ELR (cell line): ENCODE results near the gene SLC13A3.

Experiments
- DNase-seq: peaks from one replicate; pipeline ENCODE4 v3.0.0-alpha.2; 2015; ENCODE audit warnings: low read depth

The SLC13A3 gene

DNA sequence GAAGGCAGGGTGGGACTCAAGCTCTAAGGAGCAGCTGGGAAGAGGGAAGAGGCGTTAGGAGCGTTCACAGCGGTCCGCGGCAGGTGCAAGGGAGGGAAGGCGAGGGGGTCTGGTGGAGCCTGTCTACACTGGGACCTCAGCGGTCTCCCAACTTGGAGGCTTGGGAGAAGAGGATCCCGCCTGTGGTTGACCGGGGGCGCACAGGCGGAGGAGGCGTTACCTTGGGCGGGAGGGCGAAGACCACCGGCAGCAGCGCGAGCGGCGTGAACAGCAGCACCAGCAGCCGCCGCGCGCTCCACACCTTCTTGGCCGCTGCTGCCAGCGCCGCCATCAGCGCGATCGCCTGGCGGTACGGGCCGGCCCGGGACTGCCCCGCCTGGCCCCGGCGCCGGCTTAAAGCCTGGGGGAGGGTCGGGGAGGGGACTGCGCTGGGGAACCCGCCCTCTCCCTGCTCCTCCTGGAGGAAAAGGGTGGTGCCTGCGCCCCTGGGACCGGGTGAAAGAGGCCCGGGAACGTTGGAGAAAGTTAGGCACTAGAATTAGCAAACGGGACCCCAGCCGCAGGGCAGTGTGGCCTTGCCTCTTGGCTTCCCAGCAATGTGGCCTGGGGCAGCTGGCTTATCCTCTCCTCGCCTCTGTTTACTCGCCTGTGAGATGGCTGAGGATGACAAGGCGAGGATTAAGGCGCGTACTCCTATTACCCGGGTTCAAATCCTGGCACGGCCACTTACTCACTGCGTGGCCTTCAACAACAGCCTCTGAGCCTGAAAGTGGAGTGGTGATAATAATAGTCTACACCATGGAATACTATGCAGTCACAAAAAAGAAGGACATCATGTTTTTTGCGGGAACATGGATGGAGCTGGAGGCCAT is at the start of gene SLC13A3:
SLC13A3 (minus strand) TSS at position 369 of the 872 bp plus-strand sequence; CDS start at position 331, 38 bp downstream.
- no peak for DNase-seq

DNA sequence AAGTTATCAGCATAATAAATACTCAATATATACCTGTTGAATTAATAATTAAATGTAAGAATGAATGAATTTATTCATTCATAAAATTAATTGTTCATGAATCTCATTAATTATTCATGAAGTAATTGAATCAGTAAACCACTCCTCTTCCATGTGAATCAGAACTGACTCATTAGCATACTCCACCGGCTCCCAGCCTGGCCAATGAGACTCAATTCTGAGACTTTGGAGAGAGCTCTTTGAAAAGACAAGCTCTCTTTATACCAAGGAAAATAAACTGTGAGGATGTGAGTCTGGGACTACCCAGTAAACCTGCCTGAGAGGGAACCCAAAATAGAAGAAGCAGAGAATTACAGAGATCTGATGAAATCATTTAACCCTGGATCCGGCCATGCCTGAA is 49.8 kb upstream of the SLC13A3 start:
- peak; percentile 38 for DNase-seq

GRCh38 chr20:46700481-46700880 is 49.2 kb upstream of the SLC13A3 start:
- no peak for DNase-seq

DNA sequence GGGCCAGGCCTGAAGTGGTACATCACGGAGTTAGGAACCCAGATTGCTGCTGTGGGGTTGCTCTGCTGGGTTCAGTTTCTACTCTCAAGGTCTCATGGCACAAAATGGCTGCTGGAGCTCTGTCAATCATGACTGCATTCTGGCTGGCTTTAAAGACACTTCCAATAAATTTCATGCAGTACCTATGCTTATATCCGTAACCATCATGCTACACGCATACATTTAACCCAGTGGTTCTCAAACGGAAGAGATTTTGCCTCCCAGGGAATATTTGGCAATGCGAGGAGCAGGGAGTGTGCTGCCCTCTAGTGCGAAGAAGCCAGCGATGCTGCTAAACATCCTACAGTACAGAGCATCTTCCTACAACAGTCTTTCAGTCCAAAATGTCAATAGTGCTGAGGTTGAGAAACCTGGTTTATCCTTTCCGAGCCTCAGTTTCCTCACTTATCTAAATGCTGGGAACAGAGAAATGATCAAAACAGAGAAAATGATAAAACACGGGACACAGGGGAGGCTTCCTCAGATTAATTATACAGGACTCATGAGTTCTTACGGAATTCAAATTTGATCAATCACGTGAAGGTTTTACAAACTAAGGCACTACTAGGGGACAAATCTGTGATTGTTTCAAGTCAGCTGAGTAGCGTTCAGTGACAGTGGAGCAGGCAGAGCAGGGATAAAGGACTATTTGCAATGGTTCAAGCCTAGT is 48.5 kb upstream of the SLC13A3 start:
- DNase-seq, result peak; percentile 72

- DNase-seq, result peak; percentile 41
Measured at GRCh38 chr20:46698788-46699187, 47.5 kb upstream of the SLC13A3 start.

- no peak for DNase-seq
Measured at GRCh38 chr20:46696791-46697279, 45.6 kb upstream of the SLC13A3 start.

GRCh38 chr20:46695892-46696291 is 44.6 kb upstream of the SLC13A3 start:
- DNase-seq, result no peak

- peak; percentile 42 for DNase-seq
Measured at GRCh38 chr20:46694484-46694883, 43.2 kb upstream of the SLC13A3 start.

- DNase-seq, result no peak
Measured at GRCh38 chr20:46691196-46691595, 39.9 kb upstream of the SLC13A3 start.

DNA sequence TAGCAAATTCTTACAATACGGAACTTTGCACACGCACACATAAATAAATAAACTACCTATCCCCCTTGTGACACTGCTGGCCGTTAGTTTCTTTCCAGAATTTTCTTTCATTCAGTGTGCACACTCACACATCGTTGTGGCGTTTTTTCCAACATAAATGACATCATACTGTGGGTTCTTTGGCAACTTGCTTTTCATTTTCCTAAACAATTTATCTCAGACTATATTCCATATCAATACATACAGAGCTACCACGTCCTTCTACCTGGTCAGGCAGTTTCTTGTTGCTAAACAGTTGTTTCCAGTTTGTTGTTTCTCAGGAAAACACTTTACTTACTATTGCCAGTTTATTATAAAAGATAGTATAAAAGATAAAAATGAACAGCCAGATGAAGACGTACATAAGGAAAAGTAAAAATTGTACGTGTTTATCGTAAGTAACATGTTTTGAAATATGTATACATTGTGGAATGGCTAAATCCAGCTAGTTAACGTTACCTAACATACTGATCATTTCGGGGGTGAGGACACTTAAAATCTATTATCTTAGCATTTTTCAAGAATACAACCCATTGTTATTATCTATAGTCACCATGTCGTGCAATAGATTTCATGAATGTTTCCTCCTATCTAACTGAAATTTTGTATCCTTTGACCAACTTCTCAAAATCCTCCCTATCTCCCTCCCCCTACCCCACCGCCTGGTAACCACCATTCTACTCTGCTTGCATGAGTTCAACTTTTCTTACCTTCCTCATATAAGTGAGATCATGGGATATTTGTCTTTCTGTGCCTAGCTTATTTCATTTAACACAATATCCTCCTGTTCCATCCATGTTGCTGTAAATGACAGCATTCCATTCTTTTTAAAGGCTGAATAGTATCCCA is 39.2 kb upstream of the SLC13A3 start:
- peak; percentile 31 for DNase-seq

DNA sequence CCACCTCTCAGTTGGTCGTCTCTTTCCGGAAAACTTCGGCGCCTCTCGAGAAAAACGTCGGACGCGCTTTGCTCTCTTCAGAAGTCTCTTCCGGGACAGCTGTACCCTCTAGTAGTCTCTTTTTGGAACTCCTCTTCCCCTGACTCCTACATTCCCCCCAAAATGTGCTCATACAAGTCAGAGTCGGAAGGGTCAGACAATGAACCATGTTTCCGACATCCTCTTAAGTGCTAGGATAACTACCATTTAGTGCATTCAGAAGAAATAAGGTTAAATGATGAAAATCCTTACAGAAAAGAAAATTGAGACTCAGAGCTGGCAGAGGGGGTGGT is 38.5 kb upstream of the SLC13A3 start:
- no peak for DNase-seq

GRCh38 chr20:46689082-46689753 is 38.0 kb upstream of the SLC13A3 start, which contains the start of gene TP53RK:
Gene TP53RK, minus strand, starts transcription at chr20:46689444. Its CDS starts 30 bp downstream, at chr20:46689414.
- DNase-seq, result peak; percentile 100

DNA sequence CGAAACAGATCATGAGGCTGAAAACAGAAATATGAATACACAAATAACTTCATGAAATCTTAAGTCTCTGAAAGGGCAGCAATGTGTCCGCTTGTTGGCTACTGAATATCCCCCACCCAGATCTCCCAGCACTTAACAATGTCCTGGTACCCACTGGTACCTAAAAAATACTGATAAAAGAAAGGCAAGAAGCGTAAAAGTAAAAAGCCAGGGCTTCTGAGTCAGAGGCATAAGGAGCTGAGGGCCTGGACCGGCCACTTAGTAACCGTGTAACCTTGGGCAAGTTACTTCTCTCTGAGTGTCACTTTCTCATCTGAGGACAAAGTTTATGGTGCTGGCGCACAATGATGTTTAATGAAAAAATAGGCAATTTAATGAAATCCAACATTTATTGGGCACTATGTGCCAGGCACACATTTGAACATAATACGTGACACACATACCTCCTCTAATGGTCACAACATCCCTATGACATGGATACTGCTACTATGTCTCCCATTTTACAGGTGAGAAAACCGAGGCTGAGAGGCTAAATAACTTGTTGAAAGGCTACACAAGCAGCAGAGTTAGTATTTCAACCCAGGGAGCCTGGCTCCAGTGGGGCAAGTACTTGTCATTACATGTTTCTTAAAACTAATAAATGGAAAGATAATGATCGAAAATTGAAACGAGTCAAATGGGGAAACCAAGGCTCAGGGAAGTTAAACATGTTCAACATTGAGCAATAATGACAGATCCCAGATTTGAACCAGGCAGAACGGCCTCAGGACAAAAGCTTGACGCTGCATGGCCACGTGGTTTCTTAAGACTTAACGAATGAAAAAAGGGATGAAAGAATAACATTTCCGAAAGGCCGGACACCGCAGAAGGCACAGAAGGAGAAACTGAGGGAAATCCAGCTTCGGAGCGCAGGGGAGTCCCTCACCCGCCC is 37.2 kb upstream of the SLC13A3 start:
- peak; percentile 62 for DNase-seq

DNA sequence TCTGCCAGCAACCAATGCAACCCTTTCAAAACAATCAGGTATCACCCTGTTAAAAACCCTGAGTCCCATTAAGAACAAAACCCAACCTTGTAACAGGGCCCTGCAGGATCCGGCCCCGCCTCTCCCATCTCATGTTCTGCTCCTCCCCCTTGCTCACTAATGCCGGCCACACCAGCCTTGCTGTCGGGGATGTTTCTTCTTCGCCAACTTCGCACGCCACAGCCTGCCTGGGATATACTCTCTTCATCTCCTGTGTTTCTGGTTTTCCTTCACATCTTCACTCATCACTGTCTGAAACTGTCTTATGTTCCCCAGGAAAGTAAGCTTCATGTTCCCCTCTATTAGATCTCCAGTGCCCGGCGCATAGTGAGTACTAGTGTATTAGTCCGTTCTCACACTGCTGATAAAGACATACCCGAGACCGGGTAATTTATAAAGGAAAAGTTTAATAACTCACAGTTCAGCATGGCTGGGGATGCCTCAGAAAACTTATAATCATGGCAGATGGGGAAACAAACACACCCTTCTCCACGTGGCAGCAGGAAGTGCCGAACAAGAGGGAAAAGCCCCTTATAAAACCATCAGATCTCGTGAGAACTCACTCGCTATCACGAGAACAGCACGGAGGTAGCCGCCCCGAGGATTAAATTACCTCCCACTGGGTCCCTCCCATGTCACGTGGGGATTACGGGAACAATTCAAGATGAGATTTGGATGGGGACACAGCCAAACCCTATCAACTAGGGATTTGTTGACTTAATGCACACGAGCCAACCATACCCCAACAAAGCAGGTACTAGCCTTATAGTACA is 32.9 kb upstream of the SLC13A3 start:
- DNase-seq, result peak; percentile 83

- no peak for DNase-seq
Measured at GRCh38 chr20:46683668-46683938, 32.3 kb upstream of the SLC13A3 start.

DNA sequence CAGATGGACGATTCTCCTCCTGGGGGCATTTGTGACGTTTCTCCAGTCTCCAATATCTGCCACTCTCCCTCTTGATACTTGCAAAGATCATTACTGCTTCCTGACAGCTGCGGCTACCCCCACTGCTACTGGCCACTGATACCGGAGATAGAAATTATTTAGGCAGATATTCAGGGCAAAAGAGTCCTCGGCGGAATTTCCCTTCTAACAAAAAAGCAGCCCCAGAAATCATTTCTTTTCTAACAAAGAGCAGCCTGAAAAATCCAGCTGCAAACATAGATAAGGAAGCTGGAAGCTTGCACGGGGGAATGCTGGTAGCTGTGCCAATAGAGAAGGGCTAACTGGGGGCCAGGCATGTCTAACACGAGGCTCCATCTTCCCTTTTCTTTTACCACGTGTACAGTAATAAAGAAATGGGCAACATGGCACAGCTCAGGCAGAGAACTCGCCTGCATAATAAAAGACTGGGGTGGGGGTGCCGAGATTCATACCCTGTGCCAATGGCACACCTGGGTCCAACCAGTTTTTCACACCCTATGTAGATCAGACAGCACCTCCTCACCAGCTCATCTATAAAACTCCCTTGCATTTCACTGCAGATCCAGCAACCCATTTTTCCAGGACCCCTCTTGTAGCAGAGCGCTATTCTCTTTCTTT is 31.9 kb upstream of the SLC13A3 start:
- DNase-seq, result no peak

DNA sequence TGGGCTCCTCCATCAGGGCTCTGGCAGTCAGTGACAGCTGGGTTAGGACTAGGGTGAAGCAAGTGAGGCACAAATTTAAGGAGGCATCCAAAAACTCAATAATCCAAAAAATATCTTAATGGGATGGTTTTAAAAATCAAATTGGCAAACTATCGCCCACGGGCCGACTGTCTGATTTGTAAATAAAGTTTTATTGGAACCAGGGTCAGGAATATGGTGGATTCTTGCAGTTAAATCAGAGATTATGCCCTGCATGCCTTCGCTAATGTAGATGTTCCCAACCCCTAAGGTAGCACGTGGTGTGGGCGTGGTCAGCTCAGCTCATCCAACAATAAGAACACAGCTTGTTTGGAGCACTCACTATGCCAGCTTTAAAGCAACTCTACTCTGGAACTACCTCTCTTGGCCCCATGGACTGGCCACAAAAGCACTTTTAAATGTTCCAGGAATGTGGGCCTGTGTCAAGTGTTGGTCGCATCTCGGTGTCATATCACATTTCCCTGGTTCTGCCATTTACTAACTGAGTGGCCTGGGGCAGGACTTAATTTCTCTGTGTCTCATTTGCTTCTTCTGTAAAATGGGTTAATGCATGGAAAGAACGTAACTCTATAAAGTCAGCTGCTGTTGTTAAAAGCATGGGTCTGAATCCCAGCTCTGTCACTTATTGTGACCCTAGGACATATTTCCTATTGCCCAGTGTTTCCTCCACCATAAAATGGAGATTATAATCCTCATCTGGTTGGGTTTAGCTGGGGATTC is 31.0 kb upstream of the SLC13A3 start:
- DNase-seq, result no peak
